NCI-H2227 treated with DMSO at 0.1 percent for 48 hours (cell line): Measurements from ENCODE around the gene WDR48.

Source experiments
- DNase-seq: peaks from one replicate; lab custom pipeline; 2025; lab: John Stamatoyannopoulos, UW

Gene WDR48

GRCh38 chr3:39064646-39065045, 12.8 kb downstream of the WDR48 start:
- DNase-seq, result no peak

GRCh38 chr3:39065197-39065596, 13.4 kb downstream of the WDR48 start:
- no peak for DNase-seq

DNA sequence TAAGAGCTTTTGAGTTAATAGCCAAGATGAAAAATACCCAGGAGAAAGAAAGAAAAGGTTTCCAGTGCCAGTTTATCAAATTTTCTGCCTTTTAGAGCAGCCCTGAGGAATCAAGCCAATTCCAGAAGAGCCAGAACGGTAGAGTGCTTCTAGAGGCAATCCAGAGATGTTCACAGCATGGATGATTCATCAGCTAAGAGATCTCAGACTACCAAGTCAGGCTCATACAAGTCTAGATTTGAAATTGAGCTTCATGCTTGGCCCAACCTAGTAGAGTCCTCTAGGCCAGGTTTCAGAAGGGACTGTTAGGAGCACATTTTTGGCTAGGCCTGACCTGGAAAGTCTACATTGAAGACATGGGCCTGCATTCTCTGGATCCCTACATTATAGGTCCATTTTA, 15.5 kb downstream of the WDR48 start:
- no peak for DNase-seq

DNA sequence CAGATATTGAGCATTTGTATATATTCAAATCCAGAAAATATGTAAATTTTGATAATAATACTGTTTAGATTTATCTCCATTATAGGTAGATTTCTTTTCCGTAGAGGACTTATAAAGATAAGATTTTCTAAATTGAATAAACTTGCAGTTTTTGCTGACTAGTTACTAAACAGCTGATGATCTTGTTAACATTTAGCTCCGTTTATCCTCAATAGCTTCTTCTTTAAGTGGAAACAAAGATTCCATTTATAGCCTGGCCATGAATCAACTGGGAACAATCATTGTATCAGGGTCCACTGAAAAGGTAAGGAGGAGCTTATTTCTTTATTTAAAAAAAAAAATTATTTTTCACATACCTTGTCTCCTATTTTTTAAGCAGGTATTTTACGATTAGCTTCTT, 16.7 kb downstream of the WDR48 start:
- DNase-seq, result no peak

DNA sequence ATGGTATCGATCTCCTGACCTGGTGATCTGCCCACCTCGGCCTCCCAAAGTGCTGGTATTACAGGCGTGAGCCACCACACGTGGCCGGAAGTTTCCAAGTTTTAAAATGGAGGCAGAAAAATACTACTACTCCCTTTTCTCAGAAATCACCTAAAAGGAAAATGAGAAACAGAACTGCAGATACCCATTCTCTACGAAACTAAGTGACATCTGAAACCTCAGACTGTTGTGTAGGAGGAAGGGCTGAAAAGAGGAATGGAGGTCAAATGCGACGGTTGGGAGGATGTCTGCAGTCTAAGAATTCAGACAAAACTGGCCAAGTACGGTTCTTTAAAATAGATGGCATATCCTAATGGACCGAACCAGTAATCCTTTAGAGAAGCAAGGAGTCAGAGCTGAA, 24.1 kb downstream of the WDR48 start:
- DNase-seq, result no peak

DNA sequence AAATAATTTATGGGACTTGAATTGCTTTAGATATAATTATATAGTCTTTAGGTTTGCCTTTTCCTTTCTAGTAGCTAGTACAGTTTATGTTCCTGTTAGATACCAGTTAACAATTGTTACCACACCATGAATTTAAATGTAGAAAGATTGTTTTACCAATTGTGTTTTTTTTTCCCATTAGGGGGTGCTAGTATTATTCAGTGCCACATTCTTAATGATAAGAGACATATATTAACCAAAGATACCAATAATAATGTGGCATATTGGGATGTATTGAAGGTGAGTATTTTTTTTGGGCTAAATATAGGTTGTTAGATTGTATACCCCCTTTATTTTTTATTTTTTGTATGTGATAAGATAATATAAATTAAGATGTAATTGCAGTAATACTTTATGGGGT, 27.7 kb downstream of the WDR48 start:
- no peak for DNase-seq

DNA sequence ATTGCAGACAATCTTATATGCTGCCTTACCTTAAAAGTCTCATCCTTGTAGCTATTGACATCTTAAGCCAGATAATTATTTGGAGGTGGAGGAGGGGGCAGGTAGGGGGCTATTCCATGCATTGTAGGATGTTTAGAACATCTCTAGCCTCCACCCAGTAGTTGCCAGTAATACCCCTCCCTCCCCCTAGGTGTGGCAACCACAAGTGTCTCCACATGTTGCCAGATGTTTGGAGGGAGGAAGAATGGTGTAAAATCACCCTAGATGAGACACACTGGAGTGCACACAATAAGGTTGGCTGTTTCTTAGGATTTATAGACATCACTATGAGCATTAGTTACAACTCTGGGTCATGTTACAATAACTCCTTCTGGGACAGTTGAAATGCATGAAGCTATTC, 28.2 kb downstream of the WDR48 start:
- DNase-seq, result no peak

DNA sequence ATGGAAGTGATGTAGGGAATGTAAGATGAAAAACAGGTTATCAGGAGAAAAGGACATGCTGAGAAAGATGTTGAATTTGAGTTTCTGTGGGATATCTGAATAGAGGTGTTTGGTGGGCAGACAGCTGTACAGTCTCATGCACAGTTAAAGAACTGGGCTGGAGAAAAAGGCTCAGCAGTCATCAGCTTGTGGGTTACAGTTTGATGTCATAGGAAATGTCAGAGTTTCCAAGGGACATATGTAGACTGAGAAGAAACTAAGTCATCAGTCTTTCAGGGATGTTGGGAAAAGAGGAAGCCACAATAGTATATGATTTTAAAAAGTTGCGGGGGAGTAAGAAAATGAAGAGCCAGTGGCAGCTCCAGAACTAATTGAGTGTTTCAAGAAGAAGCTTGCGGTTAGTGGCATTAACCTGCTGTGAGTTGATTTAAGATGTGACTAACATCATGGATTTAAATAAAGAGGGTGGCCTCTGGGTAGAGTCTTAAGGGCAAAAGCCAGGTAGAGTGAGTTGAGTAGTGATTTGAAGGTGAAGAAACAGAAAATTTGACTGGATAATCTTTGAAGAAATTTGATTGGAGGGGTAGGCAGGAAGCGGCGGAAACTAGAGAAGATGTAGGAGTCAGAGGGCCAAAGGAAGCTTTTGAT, 31.0 kb downstream of the WDR48 start:
- no peak for DNase-seq

- no peak for DNase-seq
These were observed 34.3 kb downstream of the WDR48 start for GRCh38 chr3:39086144-39086543.

DNA sequence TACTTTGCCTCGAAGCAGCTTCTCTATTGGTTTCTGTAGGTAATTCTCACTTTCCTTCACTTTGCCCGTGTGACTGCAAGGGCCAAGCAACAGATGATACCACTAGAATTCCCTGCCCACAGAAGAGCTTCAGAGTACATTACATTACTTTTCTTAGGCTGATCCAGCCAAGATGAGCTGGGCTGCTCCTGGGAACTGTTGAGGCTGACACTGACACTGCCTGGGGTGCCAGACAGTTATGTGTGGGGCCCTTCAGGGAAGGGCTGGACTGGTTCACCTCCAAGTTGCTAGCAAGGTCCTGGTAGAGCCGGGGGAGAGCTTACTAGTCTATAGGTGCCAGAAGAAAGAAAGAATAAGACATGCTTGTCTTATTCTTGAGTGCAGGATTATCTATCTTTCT, 36.6 kb downstream of the WDR48 start:
- no peak for DNase-seq

DNA sequence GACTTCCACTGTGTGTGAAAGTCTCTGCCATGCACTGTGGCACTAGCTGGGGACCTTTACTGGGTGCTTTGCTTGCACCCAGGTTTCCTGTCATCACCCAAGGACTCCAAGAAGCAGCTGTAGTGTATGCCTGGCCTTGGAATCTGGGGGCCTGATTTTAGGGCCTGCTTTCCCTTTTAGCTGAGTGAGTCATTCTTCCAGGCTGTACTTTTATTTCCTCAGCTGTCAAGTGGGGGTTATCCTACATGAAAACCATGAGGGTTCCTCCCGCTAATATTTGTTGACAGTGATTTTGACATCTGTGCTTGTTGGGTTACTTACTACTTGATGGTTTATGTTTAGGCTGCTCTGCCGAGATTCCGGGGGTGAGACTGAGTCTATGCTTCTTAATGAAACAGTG, 37.1 kb downstream of the WDR48 start:
- DNase-seq, result no peak

DNA sequence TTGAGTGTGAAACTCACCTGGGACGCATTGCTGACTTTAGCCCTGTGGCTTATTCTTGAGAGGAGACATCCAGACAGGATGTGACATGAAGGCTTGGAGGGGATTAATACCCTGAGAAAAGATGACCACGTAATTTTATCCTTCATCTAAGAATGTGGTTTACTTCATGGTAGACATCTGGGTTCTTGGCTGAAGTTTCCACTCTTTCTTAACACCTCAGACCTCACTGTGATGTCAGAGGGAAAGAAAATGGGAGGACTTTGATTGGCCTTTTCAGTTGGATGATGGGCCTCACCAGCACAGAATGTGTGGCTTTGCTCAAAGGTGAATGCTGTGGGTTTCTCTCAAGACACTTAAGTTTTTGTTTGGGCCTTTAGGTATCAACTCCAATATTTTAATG, 39.1 kb downstream of the WDR48 start:
- no peak for DNase-seq

- DNase-seq, result no peak
These were observed 43.2 kb downstream of the WDR48 start for GRCh38 chr3:39094851-39095677.

DNA sequence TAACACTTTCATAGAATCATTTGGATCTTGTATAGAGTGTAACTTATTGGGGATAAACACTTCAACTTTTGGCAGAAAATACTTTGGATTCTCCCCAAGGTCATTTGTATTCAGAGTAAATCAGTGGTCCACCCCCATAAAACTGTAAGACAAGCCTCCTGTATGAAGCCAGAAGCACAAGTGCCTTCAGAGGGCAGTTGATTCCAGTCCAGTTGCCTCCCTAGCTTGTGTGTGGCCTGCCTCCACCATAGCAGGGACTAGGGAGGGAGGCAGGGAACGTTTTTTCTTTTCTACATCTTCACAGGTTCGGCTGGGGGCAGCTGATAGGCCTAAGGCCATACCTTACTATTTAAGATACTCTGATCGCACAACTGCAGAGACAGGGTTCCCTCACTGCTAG, 44.0 kb downstream of the WDR48 start:
- no peak for DNase-seq

DNA sequence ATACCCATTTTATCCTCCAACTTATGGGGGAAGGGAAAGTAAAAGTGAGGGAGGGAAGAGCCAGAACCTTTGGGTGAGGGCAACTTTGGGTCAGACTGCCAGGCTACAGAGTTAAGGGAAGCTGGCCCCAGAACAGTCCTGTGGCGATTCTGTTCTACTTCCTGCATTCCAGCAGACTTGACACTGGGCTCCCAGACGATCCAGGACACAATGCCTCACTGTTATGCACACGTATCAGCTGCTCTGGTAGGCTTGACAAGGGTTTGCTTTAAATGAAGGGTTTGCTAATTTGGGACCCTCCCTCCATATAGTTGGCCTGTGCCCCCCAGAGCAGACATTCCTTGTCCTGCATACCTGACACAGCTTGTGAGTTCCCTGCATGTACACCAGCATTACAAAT, 45.0 kb downstream of the WDR48 start:
- DNase-seq, result no peak

DNA sequence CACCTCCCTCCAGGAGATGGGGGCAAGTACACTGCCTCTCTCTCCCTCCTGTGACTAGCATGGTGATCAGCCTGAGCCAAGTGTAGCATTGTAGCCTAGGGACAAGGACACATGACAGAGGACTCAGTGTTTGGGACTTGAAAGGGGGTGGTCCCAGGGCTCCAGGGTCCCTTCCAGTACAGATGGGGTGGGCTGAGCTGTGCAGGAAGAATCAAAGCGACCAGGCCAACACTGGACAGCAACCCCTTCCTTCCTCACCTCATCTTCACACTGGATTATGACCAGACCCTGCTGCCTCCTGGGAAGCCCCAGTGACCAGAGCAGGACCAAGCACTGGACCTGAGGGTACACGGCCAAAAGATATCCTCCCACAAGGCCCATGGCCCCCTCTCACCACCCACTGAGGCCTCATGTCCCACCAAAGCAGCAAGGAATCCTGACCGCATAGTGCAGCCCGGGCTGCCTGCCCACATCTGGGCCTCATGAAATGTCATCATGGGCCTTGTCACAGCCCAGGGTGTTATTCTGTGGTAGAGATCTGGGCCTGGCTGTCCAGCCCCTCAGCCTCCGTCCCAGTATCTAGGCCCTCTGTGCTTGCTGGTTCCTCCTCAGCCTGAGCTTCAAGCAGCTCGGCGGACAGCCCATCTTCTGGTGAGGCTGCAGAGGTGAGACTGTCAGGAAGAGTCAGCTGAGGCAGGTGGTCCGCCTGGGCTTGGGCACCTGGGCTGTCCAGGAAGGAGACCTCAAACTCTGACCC, 46.1 kb downstream of the WDR48 start:
- no peak for DNase-seq

DNA sequence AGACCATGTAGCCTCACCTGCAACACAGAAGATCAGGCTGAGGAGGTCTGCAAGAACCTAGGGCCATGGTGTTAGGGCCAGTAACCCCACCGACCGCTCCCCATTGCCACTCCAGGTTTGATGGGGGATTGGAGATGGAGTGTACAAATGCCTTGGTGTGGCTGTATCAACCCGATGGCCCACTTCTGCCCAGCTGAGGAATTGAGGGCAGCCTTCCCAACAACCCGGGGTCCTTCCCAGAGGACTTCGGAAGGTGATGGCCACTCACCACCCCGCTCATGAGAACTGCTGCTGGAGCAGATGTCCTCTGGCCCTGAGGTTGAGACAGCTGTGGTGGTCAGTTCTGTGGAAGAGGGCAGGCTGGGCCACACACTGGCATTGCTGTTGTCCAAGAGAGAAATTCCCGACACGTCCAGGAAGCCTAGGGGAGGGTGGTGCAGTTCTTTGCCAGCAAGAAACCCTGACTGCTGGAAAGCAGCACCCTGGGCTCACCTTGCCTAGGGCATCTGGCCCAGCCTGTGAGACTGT, 46.7 kb downstream of the WDR48 start:
- DNase-seq, result no peak

DNA sequence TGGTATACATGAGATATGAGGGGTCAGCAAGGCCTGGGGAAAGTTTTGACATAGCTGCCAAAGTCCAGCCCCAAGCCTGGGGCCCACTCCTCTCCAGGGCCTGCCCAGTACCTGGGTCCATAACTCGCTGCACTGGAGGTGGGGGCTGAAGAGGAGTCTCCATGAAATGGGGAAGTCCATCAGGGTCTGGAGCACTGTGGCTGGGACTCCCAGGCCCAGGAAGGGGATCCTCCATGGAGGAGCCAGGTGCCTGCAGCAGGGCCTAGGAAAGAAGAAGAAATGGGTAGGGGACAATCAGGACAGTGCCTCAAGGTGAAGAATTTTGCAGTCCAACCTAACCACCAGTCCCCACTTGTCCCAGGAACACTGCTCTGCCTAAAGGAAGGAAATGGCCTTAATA, 47.4 kb downstream of the WDR48 start:
- DNase-seq, result no peak

DNA sequence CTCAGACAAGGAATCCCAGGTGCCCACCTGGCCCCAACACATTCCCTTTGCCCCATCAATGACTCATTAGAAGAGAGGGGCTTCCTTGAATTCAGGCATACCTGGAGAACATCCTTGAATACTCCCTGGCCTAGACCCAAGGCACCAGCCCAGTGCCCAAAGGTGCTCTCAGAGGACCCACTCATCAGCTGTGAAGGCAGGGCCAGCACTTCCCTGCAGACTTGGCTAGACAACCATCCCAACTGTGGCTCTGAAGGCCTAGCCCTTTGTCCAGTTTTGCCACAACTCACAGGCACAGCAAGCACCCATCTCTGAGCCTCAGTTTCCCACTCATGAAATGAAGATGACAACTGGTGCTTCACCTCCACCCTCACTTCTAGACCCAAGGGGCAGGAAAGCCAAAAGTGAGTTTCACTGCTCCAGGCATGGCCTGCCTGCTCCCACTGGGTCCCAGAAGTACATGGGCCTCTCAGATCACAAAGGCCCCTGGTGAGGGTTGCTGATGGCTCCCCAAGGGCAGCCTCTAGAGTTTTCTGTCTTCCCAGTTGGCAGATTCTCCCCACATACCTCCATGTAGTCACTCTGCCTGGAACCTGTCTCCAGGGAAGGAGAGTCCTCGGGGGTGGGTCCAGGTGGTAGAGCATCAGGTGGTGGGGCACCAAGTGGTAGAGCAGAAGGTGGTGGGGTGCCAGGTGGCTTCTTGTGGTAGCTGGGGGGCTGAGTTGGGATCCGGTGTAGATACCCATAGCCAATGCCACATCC, 48.1 kb downstream of the WDR48 start:
- no peak for DNase-seq

DNA sequence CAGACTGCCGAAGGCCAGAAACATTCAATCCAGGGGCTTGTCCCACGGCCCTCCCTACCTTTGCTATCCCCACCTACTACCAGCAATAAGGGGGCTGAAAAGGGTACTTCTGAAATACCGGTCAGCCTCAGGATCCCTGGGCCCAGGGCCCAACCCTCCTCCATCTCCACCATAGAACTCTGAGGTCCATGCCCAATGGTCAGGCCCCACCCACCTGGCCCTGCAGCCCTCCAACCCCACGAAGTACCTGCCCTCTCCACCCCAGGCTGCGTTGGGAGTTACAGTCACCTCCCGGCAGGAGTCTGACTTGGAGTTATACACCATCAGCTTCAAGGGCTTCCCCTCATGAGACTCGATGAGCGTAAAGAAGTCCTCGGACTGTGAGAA, 48.7 kb downstream of the WDR48 start:
- DNase-seq, result no peak

DNA sequence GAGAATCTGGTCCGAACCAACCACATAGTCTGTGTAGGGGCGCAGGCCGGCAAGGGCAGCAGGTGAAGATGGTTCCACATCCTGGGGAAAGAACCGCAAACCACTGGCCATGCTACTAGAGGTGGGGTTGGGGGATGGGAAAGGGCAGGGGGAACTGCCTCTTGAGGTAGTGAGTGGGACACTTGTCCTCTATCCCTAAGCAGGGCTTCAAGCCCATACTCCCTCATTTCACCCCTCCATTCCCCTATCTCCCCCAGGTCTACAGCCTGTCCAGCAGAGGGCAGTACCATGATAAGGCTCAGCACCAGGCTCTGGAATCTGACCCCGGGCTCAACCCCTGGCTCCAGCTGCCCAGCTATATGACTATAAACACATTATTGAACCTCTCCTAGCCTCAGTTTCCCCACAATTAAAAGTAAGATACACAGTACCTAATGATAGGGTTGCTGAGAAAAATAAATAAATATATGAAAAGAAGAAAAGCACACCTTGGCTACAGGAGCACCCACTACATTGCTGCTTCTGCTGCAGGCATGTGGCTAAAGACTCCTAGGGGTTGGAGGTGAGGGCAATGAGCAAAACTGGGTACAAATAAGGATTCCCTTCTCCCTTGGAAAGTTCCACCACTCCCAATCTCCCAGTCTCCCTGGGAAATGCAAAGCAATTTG, 49.3 kb downstream of the WDR48 start:
- no peak for DNase-seq
